GM21576 (cell line): ENCODE results near the gene RTEL1.

Experiments used
- ATAC-seq: cut with Tn5 transposase; IDR thresholded peaks from one replicate; pipeline ENCODE4 v1.9.1; 2021; ENCODE audit warnings: mild to moderate bottlenecking, moderate library complexity; ENCODE audit not compliant: unreplicated experiment

Gene RTEL1

GRCh38 chr20:63697868-63698545 is 39.9 kb downstream of the RTEL1 start:
- ATAC-seq = no peak

GRCh38 chr20:63698739-63699465 is 40.8 kb downstream of the RTEL1 start:
- ATAC-seq = no peak

GRCh38 chr20:63699466-63700198 is 41.5 kb downstream of the RTEL1 start:
- no peak for ATAC-seq

- ATAC-seq = no peak
These were observed 42.3 kb downstream of the RTEL1 start for GRCh38 chr20:63700199-63701050.

GRCh38 chr20:63701051-63701328 is 42.9 kb downstream of the RTEL1 start:
- ATAC-seq = no peak

GRCh38 chr20:63701329-63702035 is 43.4 kb downstream of the RTEL1 start:
- ATAC-seq = no peak

GRCh38 chr20:63702036-63702665 is 44.0 kb downstream of the RTEL1 start:
- no peak for ATAC-seq

- ATAC-seq = no peak
These were observed 44.8 kb downstream of the RTEL1 start for GRCh38 chr20:63702751-63703470.

GRCh38 chr20:63703471-63703975 is 45.4 kb downstream of the RTEL1 start:
- ATAC-seq = no peak

GRCh38 chr20:63703976-63704748 is 46.0 kb downstream of the RTEL1 start:
- no peak for ATAC-seq

GRCh38 chr20:63704749-63705117 is 46.6 kb downstream of the RTEL1 start:
- ATAC-seq = no peak

GRCh38 chr20:63705232-63706026 is 47.3 kb downstream of the RTEL1 start:
- no peak for ATAC-seq

GRCh38 chr20:63706027-63706695 is 48.0 kb downstream of the RTEL1 start:
- no peak for ATAC-seq

GRCh38 chr20:63706852-63707557 is 48.9 kb downstream of the RTEL1 start:
- peak; percentile 28 for ATAC-seq

GRCh38 chr20:63707558-63708300 is 49.6 kb downstream of the RTEL1 start, which contains the start of the genes ARFRP1 and ZGPAT:
ARFRP1 (minus strand) TSS chr20:63707976; CDS start chr20:63707091, 885 bp downstream.
ZGPAT (plus strand) TSS chr20:63708039; CDS start chr20:63708581, 542 bp downstream.
- ATAC-seq = peak; percentile 64
